Measurements from ENCODE around the gene AGO1.
"Not testable (repeated sequence)": the region's sequence is repeated elsewhere in the genome, so short reads cannot be mapped to it uniquely, and the experiment has no call there.

Gene AGO1

GRCh38 chr1:35883635-35884101, 659 bp downstream of the AGO1 start:
- H3K27ac ChIP-seq: peak overlapping the region; percentile 65
- TF ChIP-seq CTCF (IDR thresholded peaks at IDR 0.05) (no peak), ZFX (IDR thresholded peaks at IDR 0.05; ENCODE audit: borderline replicate concordance) (no peak)

GRCh38 chr1:35884934-35885333, 1.9 kb downstream of the AGO1 start:
- H3K27ac ChIP-seq: no peak overlapping the region
- no peak for TF ChIP-seq CTCF (IDR thresholded peaks at IDR 0.05)

- no peak for TF ChIP-seq ZFX (IDR thresholded peaks at IDR 0.05; ENCODE audit: borderline replicate concordance)
- no peak for TF ChIP-seq CTCF (IDR thresholded peaks at IDR 0.05)
- no peak overlapping the region for H3K27ac ChIP-seq
These were observed 3.1 kb downstream of the AGO1 start for GRCh38 chr1:35885961-35886558.

GRCh38 chr1:35886577-35887431, 3.8 kb downstream of the AGO1 start:
- H3K27ac ChIP-seq: no peak overlapping the region
- TF ChIP-seq ZFX (IDR thresholded peaks at IDR 0.05; ENCODE audit: borderline replicate concordance) (no peak), CTCF (IDR thresholded peaks at IDR 0.05) (no peak)

- TF ChIP-seq ZFX (IDR thresholded peaks at IDR 0.05; ENCODE audit: borderline replicate concordance) (no peak), CTCF (IDR thresholded peaks at IDR 0.05) (no peak)
- H3K27ac ChIP-seq: no peak overlapping the region
These were observed 4.5 kb downstream of the AGO1 start for GRCh38 chr1:35887508-35887907.

- no peak overlapping the region for H3K27ac ChIP-seq
- no peak for TF ChIP-seq CTCF (IDR thresholded peaks at IDR 0.05)
- TF ChIP-seq ZFX (IDR thresholded peaks at IDR 0.05; ENCODE audit: borderline replicate concordance): no peak
These were observed 5.2 kb downstream of the AGO1 start for GRCh38 chr1:35888255-35888654.

GRCh38 chr1:35888981-35889380, 6.0 kb downstream of the AGO1 start:
- H3K27ac ChIP-seq: not testable (repeated sequence)
